DMS153 treated with DMSO at 0.1 percent for 48 hours (cell line): ENCODE data around the gene POU4F2.
"Not testable (repeated sequence)": the region's sequence is repeated elsewhere in the genome, so short reads cannot be mapped to it uniquely, and the experiment has no call there.

Source experiments
- DNase-seq: peaks from one replicate; lab custom pipeline; 2025; ENCODE audit not compliant: unreplicated experiment; lab: John Stamatoyannopoulos, UW

The POU4F2 gene

GRCh38 chr4:146654687-146655520, 16.2 kb downstream of the POU4F2 start:
- DNase-seq = no peak

DNA sequence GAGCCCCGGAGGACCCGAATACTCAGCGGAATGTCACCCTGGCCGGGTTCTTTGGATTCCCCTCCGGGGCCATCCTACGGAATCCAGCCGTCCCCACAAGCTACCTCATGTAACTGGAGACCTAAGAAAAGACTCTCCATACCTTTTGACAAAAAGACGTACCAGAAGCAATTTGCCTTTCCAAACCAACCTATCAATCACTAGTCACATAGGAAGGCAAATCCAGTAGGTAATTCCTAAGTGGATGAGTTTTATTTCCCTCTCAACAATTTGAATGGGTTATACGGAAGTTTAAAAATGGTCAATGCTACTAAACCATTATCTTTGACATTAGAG, 16.8 kb downstream of the POU4F2 start:
- no peak for DNase-seq

- DNase-seq = no peak
Observed at GRCh38 chr4:146661367-146661766, 22.7 kb downstream of the POU4F2 start.

GRCh38 chr4:146663968-146664311, 25.2 kb downstream of the POU4F2 start:
- not testable (repeated sequence) for DNase-seq

GRCh38 chr4:146674829-146675570, 36.3 kb downstream of the POU4F2 start:
- DNase-seq = no peak
